Heart right ventricle (tissue), 16 donors: Measurements from ENCODE around the gene CHKA. TPM values are rescaled to one million over a fixed set of nuclear protein-coding genes. Genes with fewer than 3 reads are reported as not detected.

Experiments
- ATAC-seq, 8 donors: fragments of 200-7000 bp; cut with Tn5 transposase; one replicate each; pipeline ENCODE4 v1.9.1; 2020; ENCODE audit warnings: mild to moderate bottlenecking in 8 of 8, moderate library complexity in 8 of 8, moderate number of reproducible peaks in 1 of 8
- DNase-seq, 2 donors: peaks; one replicate each; pipeline ENCODE4 v3.0.0-alpha.2; 2020
- H3K27ac ChIP-seq, 10 donors: fragments of 200-600 bp; sonication (generic) in 2 of 10; one replicate each; pipeline versions ENCODE4 v1.5.0 to v1.8.0; 2020 to 2022; ENCODE audit warnings: mild to moderate bottlenecking in 3 of 10
- H3K27me3 ChIP-seq, 7 donors: fragments of 200-600 bp; one replicate each; pipeline ENCODE4 v1.8.0; 2021 to 2022; ENCODE audit warnings: mild to moderate bottlenecking in 2 of 7
- H3K36me3 ChIP-seq, 9 donors: fragments of 200-600 bp; sonication (generic) in 1 of 9; one replicate each; pipeline versions ENCODE4 v1.5.0 to v1.8.0; 2020 to 2022; ENCODE audit warnings: mild to moderate bottlenecking in 2 of 9
- H3K4me1 ChIP-seq, 9 donors: fragments of 200-600 bp; sonication (generic) in 1 of 9; one replicate each; pipeline versions ENCODE4 v1.5.0 to v1.8.0; 2020 to 2022; ENCODE audit warnings: mild to moderate bottlenecking in 4 of 9
- H3K4me3 ChIP-seq, 10 donors: fragments of 200-600 bp; sonication (generic) in 2 of 10; one replicate each; pipeline versions ENCODE4 v1.5.0 to v1.8.0; 2020 to 2022; ENCODE audit warnings: mild to moderate bottlenecking in 7 of 10, moderate library complexity in 2 of 10
- H3K9me3 ChIP-seq, 11 donors: fragments of 200-600 bp in 10 of 11; sonication (generic) in 2 of 11; one replicate each; pipeline versions ENCODE4 v1.5.0 to v1.8.0; 2013 to 2022; ENCODE audit warnings: mild to moderate bottlenecking in 2 of 11, control low read depth in 1 of 11, moderate library complexity in 1 of 11
- CTCF ChIP-seq, 9 donors: fragments of 200-600 bp; sonication (generic) in 2 of 9; IDR thresholded peaks; one replicate each; pipeline versions ENCODE4 v1.5.0 to v1.8.0; 2021 to 2022; ENCODE audit warnings: antibody characterized with exemption in 9 of 9, mild to moderate bottlenecking in 5 of 9, moderate library complexity in 1 of 9
- WGBS, 2 donors: extraction: QIAGEN DNeasy Blood & Tissue Kit; methylation state at CpG; one replicate each; pipeline ENCODE4 v1.1.7; 2013; ENCODE audit warnings: inconsistent platforms in 1 of 2; 5-methylcytosine and 5-hydroxymethylcytosine counted together
- intact Hi-C, 10 donors: fragments of 100-400 bp; cut with DNase I; formaldehyde crosslinking; loops; one replicate each; pipeline versions ENCODE4 v1.11.1 to v1.14.2; 2022
- polyA plus RNA-seq, 2 donors: library from polyadenylated mRNA; stranded (reverse); fragments of 200-250 nt; gene quantifications; one replicate each; pipeline ENCODE4 v1.2.3, GENCODE V29; 2013
- total RNA-seq, 10 donors: library from RNA; stranded (reverse); fragmentation: NEBNext Ultra II Directional in 3 of 10; extraction: Animal tissue kit (Norgen Biotek cat#: 25700) in 3 of 10; gene quantifications; one replicate each; pipeline versions ENCODE4 v1.2.1 to v1.2.4, GENCODE V29; 2021 to 2023
- donor health status: Arrhythmogenic right ventricular cardiomyopathy.
- donor health status: ischemic (EF 13 %, LVEDD 7.1; RV severe dilation, severe dysfunction).
- donor health status: healthy with polysubstance abuse.
- donor health status: DM: no; HTN: yes; CAD: no.
- donor health status: DM: no; HTN: no; CAD: no.
- donor health status: ischemic (EF 25% LVEDD 6.9; RV normal size, moderate dysfunction).
- donor health status: ischemic (EF 25% LVEDD 5.7; RV mildly dilated, moderate dysfunction).
- donor health status: healthy.
- donor health status: DM: yes; HTN: yes; CAD: no.
- donor health status: Ischemic cardiomyopathy.
- donor health status: ischemic (EF 35%, LVEDD 5.7; RV mildly dilated, moderate dysfunction).
- donor health status: nonischemic (EF 11% LVEDD 7.7; RV severe dilation, severe dysfunction).
- donor health status: DM: yes; HTN: yes; CAD: no.
- donor health status: PGD.
- donor health status: ischemic (EF 29% LVEDD 5.4; RV normal size, mild dysfunction).
- donor health status: nonischemic (EF 23%, LVEDD 6.1; RV moderate dilation, normal function).

The CHKA gene
- total and polyA plus RNA-seq, 12 donors: 7.0 to 66.1 (median 9.6) TPM

DNA sequence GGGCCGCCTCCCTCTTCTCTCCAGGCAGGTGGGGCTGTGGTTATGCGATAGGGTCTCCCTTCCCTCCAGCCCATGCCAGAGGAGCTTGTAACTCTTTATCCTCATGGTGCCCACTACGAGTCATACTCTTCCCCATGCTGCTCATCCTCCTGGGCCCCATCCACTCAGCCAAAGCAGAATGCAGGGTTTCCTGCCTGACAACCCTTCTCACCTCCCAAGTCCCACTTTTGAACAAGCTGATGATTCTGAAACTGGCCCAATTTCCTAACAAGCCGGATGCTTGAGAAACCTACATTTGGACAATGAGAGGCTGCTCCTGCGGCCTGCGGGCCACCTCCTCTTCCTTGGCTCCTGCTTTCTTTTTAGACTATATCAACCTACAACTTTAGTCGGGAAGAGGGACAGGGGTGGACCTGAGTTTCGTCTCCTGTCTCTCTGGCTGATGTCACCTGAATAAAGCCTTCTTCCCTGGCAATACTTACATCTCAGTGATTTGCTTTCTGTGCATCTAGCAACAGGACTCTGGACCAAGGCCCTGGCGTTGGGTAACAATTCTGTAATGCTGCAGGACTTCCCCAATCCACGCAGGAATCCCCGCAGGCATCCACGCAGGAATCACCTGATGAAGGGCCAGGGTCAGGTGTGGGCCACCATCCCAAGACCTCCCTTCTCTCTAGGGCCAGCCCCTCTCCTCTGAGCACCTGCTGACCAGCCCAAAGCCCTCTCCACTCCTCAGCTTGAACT lies 92.2 kb downstream of the CHKA start:
- H3K4me3 ChIP-seq: no peak overlapping the region
- H3K27ac ChIP-seq: no peak overlapping the region
- TF ChIP-seq CTCF (IDR thresholded peaks at IDR 0.05): no peak
- WGBS, 2 donors: 86 to 91% methylated on average over 12 of the region's 12 CpGs
- peaks cover 0 to 44% (median 0%) of the 10 kb centered on the region in 9 donors for H3K36me3 ChIP-seq
- H3K27me3 ChIP-seq: no peaks in the 10 kb centered on the region
- intact Hi-C loops: no loop called here
- peaks cover 13 to 38% (median 30%) of the 10 kb centered on the region in 9 donors for H3K4me1 ChIP-seq
- H3K9me3 ChIP-seq: peaks cover 0 to 12% (median 0%) of the 10 kb centered on the region in 11 donors
- DNase-seq (no peak), ATAC-seq (no peak)

DNA sequence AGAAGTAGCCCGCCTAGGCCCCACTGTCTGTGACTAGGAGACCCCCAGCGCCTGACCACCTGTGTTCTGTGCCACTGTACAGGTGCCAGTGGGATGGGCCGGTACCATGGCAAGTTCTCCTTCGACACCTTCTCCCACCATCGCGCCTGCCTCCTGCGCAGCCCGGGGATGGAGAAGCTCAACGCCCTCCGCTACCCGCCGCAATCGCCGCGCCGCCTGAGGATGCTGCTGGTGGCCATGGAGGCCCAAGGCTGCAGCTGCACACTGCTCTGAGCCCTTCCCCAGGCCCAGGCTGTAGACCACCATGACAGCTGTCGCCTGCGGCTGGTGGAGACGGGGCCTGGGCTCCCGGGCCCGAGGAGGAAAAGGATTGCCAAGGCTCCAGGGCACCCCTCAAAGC lies 93.5 kb downstream of the CHKA start:
- intact Hi-C loops: no loop called here
- Histone ChIP-seq H3K27me3 (no peaks in the 10 kb centered on the region), H3K36me3 (peaks cover 0 to 37% (median 0%) of the 10 kb centered on the region in 9 donors), H3K27ac (no peak overlapping the region), H3K4me3 (no peak overlapping the region), H3K9me3 (peaks cover 0 to 13% (median 0%) of the 10 kb centered on the region in 11 donors), H3K4me1 (peaks cover 11 to 25% (median 22%) of the 10 kb centered on the region in 9 donors)
- 92 to 95% methylated on average over 21 of the region's 21 CpGs for WGBS, 2 donors
- no peak for DNase-seq
- ATAC-seq: no peak
- TF ChIP-seq CTCF (IDR thresholded peaks at IDR 0.05): no peak

DNA sequence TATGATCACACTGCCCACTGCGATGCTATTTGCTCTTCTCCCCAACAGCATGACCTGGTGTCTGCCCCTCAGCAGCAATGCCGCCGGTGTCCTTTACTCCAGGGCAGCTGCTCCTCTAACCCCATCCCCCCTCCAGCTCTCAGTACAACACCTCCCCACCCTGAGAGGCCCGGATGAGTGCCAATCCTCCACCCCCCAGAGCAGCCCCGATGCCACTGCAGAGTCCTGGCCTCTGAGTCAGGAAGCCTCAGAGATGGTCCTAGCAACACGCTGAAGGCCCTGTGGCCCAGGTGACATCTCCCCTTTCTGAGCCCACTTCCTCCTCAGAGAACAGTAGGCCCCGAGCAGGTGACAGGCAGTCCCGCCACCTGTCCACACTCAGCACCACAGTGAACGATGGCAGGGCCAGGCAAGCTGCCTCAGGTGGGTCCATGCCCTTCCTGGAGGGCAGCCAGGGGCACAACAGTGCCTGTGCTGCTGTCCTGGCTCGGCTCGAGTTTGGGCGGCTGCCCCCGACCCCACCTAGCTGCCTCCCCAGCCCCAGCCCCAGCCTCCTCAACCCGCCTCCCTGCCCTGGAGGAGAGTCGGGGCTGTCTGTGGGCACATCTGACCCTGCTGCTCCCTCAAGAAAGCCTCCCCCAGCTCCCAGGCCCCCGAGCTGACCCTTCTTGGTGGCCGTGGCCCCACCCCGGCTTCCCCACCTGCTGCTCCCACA lies 94.6 kb downstream of the CHKA start:
- peaks cover 0 to 13% (median 0%) of the 10 kb centered on the region in 11 donors for H3K9me3 ChIP-seq
- no peak overlapping the region for H3K27ac ChIP-seq
- ATAC-seq (no peak), DNase-seq (no peak)
- H3K4me1 ChIP-seq: peaks cover 2 to 19% (median 11%) of the 10 kb centered on the region in 9 donors
- H3K4me3 ChIP-seq: no peak overlapping the region
- no peaks in the 10 kb centered on the region for H3K27me3 ChIP-seq
- intact Hi-C loops: no loop called here
- peaks cover 0 to 47% (median 0%) of the 10 kb centered on the region in 9 donors for H3K36me3 ChIP-seq
- no peak for TF ChIP-seq CTCF (IDR thresholded peaks at IDR 0.05)
- WGBS, 2 donors: 85 to 90% methylated on average over 18 of the region's 18 CpGs

DNA sequence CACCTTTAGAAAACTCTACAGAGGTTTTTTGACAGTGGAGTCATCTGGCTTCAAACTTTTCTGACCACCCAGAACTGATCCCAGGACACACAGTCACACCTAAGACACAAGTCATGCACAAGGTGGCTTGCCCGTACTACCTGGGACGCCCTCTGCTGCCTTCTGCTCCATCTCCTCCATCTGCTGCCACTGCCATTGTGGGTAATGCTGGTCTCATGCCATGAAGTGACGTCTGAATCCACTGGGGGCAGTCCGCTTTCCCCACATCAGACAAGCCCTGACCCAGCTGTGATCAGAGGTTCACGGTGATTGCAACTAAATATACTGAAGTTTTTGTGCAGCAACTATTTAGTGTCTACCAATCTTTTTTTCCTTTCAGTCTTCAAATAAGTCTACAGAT lies 96.1 kb downstream of the CHKA start:
- Histone ChIP-seq H3K4me1 (peaks cover 0 to 12% (median 7%) of the 10 kb centered on the region in 9 donors), H3K4me3 (no peak overlapping the region), H3K27me3 (no peaks in the 10 kb centered on the region), H3K9me3 (peaks cover 0 to 13% (median 0%) of the 10 kb centered on the region in 11 donors), H3K36me3 (peaks cover 0 to 53% (median 0%) of the 10 kb centered on the region in 9 donors), H3K27ac (no peak overlapping the region)
- DNase-seq (no peak), ATAC-seq (no peak)
- no peak for TF ChIP-seq CTCF (IDR thresholded peaks at IDR 0.05)
- WGBS, 2 donors: 82 to 83% methylated on average over 5 of the region's 5 CpGs
- intact Hi-C loops: no loop called here
